ENCODE results near the gene TBX4.

The TBX4 gene

GRCh38 chr17:61467416-61468262 lies 15.4 kb downstream of the TBX4 start:
- no peak for DNase-seq

- DNase-seq: no peak
Measured at GRCh38 chr17:61468263-61468907, 16.2 kb downstream of the TBX4 start.

GRCh38 chr17:61469474-61469873 lies 17.3 kb downstream of the TBX4 start:
- DNase-seq: no peak

GRCh38 chr17:61469949-61470348 lies 17.7 kb downstream of the TBX4 start:
- DNase-seq: no peak

GRCh38 chr17:61470530-61471136 lies 18.4 kb downstream of the TBX4 start:
- DNase-seq: no peak

GRCh38 chr17:61474235-61474927 lies 22.2 kb downstream of the TBX4 start:
- no peak for DNase-seq

- DNase-seq: no peak
Measured at GRCh38 chr17:61474934-61475333, 22.7 kb downstream of the TBX4 start.

- DNase-seq: no peak
Measured at GRCh38 chr17:61475726-61476125, 23.5 kb downstream of the TBX4 start.

- DNase-seq: no peak
Measured at GRCh38 chr17:61476476-61477203, 24.4 kb downstream of the TBX4 start.

- DNase-seq: no peak
Measured at GRCh38 chr17:61477204-61477834, 25.1 kb downstream of the TBX4 start.

GRCh38 chr17:61478026-61478789 lies 26.0 kb downstream of the TBX4 start:
- DNase-seq: no peak

GRCh38 chr17:61478790-61479492 lies 26.7 kb downstream of the TBX4 start:
- no peak for DNase-seq

- DNase-seq: no peak
Measured at GRCh38 chr17:61479493-61480413, 27.5 kb downstream of the TBX4 start.

- DNase-seq: no peak
Measured at GRCh38 chr17:61480414-61480807, 28.2 kb downstream of the TBX4 start.

- no peak for DNase-seq
Measured at GRCh38 chr17:61481421-61481820, 29.2 kb downstream of the TBX4 start.

GRCh38 chr17:61482467-61482866 lies 30.2 kb downstream of the TBX4 start:
- DNase-seq: no peak

- DNase-seq: no peak
Measured at GRCh38 chr17:61483778-61484116, 31.5 kb downstream of the TBX4 start.

GRCh38 chr17:61484174-61484573 lies 32.0 kb downstream of the TBX4 start:
- no peak for DNase-seq

- DNase-seq: no peak
Measured at GRCh38 chr17:61485067-61485775, 33.0 kb downstream of the TBX4 start.
